GM06990 (cell line): ENCODE results near the gene CSNK2A3.

Experiments
- DNase-seq: peaks from one replicate; pipeline ENCODE4 v3.0.0-alpha.2; 2011; ENCODE audit not compliant: insufficient read length; ENCODE audit errors: extremely low read depth
- H3K27me3 ChIP-seq: replicated peaks from 2 replicates; pipeline ENCODE4 v1.6.0; 2011; ENCODE audit warnings: low read length; ENCODE audit not compliant: control insufficient read depth, insufficient read depth
- H3K36me3 ChIP-seq: 2 replicates; pipeline ENCODE4 v1.5.1; 2011; ENCODE audit warnings: low read length; ENCODE audit not compliant: control insufficient read depth, insufficient read depth
- H3K4me3 ChIP-seq: replicated peaks from 2 replicates; pipeline ENCODE4 v1.5.1; 2011; ENCODE audit warnings: low read depth, mild to moderate bottlenecking, control low read depth, low read length
- CTCF ChIP-seq: IDR thresholded peaks from 2 replicates; pipeline ENCODE4 v1.5.1; 2011; ENCODE audit warnings: low read length, control low read depth, mild to moderate bottlenecking, inconsistent platforms; ENCODE audit not compliant: insufficient read depth, poor library complexity, severe bottlenecking

Gene CSNK2A3

GRCh38 chr11:11378184-11378940 is 25.3 kb upstream of the CSNK2A3 start:
- no peak for TF ChIP-seq CTCF
- Histone ChIP-seq H3K36me3 (no peaks in the 10 kb centered on the region), H3K27me3 (no peaks in the 10 kb centered on the region), H3K4me3 (no peak overlapping the region)
- DNase-seq: no peak

- Histone ChIP-seq H3K36me3 (no peaks in the 10 kb centered on the region), H3K4me3 (no peak overlapping the region), H3K27me3 (no peaks in the 10 kb centered on the region)
- no peak for TF ChIP-seq CTCF
- DNase-seq: no peak
Observed at GRCh38 chr11:11374358-11375148, 21.5 kb upstream of the CSNK2A3 start.

- no peak for TF ChIP-seq CTCF
- H3K27me3 ChIP-seq: no peaks in the 10 kb centered on the region
- no peak overlapping the region for H3K4me3 ChIP-seq
- DNase-seq: no peak
- H3K36me3 ChIP-seq: no peaks in the 10 kb centered on the region
Observed at GRCh38 chr11:11373934-11374333, 20.9 kb upstream of the CSNK2A3 start.

GRCh38 chr11:11372461-11372860 is 19.4 kb upstream of the CSNK2A3 start:
- Histone ChIP-seq H3K27me3 (no peaks in the 10 kb centered on the region), H3K36me3 (no peaks in the 10 kb centered on the region), H3K4me3 (no peak overlapping the region)
- TF ChIP-seq CTCF: no peak
- no peak for DNase-seq

GRCh38 chr11:11370962-11371303 is 17.9 kb upstream of the CSNK2A3 start:
- Histone ChIP-seq H3K27me3 (no peaks in the 10 kb centered on the region), H3K4me3 (no peak overlapping the region), H3K36me3 (no peaks in the 10 kb centered on the region)
- TF ChIP-seq CTCF: no peak
- no peak for DNase-seq
